Mesothelial cell of epicardium (in vitro differentiated cells): Measurements from ENCODE around the gene IL21. TPM values are rescaled to one million over a fixed set of nuclear protein-coding genes. Genes with fewer than 3 reads are reported as not detected.

Source experiments
- DNase-seq, 2 experiments: peaks; one replicate each; pipeline ENCODE4 v3.0.0; 2021; ENCODE audit warnings: low spot score in 2 of 2; ENCODE audit not compliant: unreplicated experiment in 2 of 2
- H3K27ac Mint-ChIP-seq: 2 replicates; pipeline ENCODE4 v1.8.0; 2021; ENCODE audit warnings: mixed read lengths
- H3K27me3 Mint-ChIP-seq: 2 replicates; pipeline ENCODE4 v1.8.0; 2021; ENCODE audit warnings: low read depth, mixed read lengths
- H3K36me3 Mint-ChIP-seq: 2 replicates; pipeline ENCODE4 v1.8.0; 2021; ENCODE audit warnings: mixed read lengths
- H3K4me1 Mint-ChIP-seq: 2 replicates; pipeline ENCODE4 v1.8.0; 2021; ENCODE audit warnings: mixed read lengths
- H3K4me3 Mint-ChIP-seq: 2 replicates; pipeline ENCODE4 v1.8.0; 2021; ENCODE audit warnings: mild to moderate bottlenecking, moderate library complexity, mixed read lengths
- H3K9me3 Mint-ChIP-seq: 2 replicates; pipeline ENCODE4 v1.8.0; 2021; ENCODE audit warnings: mixed read lengths
- CTCF ChIP-seq: fragments of 200-600 bp; sonication (generic); IDR thresholded peaks from one replicate; pipeline ENCODE4 v1.5.0; 2021; ENCODE audit warnings: antibody characterized with exemption; ENCODE audit not compliant: unreplicated experiment
- total RNA-seq: library from RNA; stranded (reverse); gene quantifications from 3 replicates; pipeline ENCODE4 v1.2.1, GENCODE V29; 2021

IL21 gene
- total RNA-seq, 1 donor from 2014 or later: not detected

- TF ChIP-seq CTCF: no peak
- Mint-ChIP-seq H3K4me3 (no peak overlapping the region), H3K4me1 (peaks cover 7% of the 10 kb centered on the region), H3K9me3 (no peaks in the 10 kb centered on the region), H3K27ac (no peak overlapping the region), H3K36me3 (no peaks in the 10 kb centered on the region), H3K27me3 (peaks cover 3% of the 10 kb centered on the region)
- no peak for DNase-seq
Observed at GRCh38 chr4:122643257-122643656, 22.4 kb upstream of the IL21 start.

GRCh38 chr4:122639181-122639580 lies 18.3 kb upstream of the IL21 start:
- Mint-ChIP-seq H3K9me3 (peaks cover 3% of the 10 kb centered on the region), H3K4me3 (no peak overlapping the region), H3K27me3 (peaks cover 3% of the 10 kb centered on the region), H3K4me1 (peaks cover 13% of the 10 kb centered on the region), H3K36me3 (no peaks in the 10 kb centered on the region), H3K27ac (no peak overlapping the region)
- TF ChIP-seq CTCF: no peak
- DNase-seq: no peak

GRCh38 chr4:122636697-122637096 lies 15.8 kb upstream of the IL21 start:
- peaks cover 3% of the 10 kb centered on the region for H3K36me3 Mint-ChIP-seq
- peaks cover 6% of the 10 kb centered on the region for H3K9me3 Mint-ChIP-seq
- H3K27ac Mint-ChIP-seq: no peak overlapping the region
- H3K27me3 Mint-ChIP-seq: no peaks in the 10 kb centered on the region
- no peak for DNase-seq
- H3K4me1 Mint-ChIP-seq: peaks cover 31% of the 10 kb centered on the region
- no peak for TF ChIP-seq CTCF
- H3K4me3 Mint-ChIP-seq: no peak overlapping the region

GRCh38 chr4:122635205-122635604 lies 14.3 kb upstream of the IL21 start:
- H3K36me3 Mint-ChIP-seq: peaks cover 3% of the 10 kb centered on the region
- H3K27ac Mint-ChIP-seq: no peak overlapping the region
- peaks cover 6% of the 10 kb centered on the region for H3K9me3 Mint-ChIP-seq
- no peaks in the 10 kb centered on the region for H3K27me3 Mint-ChIP-seq
- DNase-seq: no peak
- TF ChIP-seq CTCF: no peak
- no peak overlapping the region for H3K4me3 Mint-ChIP-seq
- H3K4me1 Mint-ChIP-seq: peaks cover 35% of the 10 kb centered on the region

GRCh38 chr4:122633211-122633610 lies 12.3 kb upstream of the IL21 start:
- Mint-ChIP-seq H3K36me3 (peaks cover 3% of the 10 kb centered on the region), H3K4me3 (no peak overlapping the region), H3K9me3 (peaks cover 6% of the 10 kb centered on the region), H3K27me3 (peaks cover 5% of the 10 kb centered on the region), H3K4me1 (peaks cover 30% of the 10 kb centered on the region), H3K27ac (peak overlapping the region; percentile 49)
- DNase-seq: no peak
- TF ChIP-seq CTCF: no peak
